Measurements from ENCODE around the gene PALLD. TPM values are rescaled to one million over a fixed set of nuclear protein-coding genes. Genes with fewer than 3 reads are reported as not detected.
A peak's percentile ranks its signal among the peaks of the same experiment; 100 is the strongest.

The PALLD gene
- total RNA-seq, 3 donors from 2014 or later: 112 to 663 (median 150) TPM

GRCh38 chr4:168504526-168504925 is 7.7 kb downstream of the PALLD start:
- TF ChIP-seq, protein P1, sequence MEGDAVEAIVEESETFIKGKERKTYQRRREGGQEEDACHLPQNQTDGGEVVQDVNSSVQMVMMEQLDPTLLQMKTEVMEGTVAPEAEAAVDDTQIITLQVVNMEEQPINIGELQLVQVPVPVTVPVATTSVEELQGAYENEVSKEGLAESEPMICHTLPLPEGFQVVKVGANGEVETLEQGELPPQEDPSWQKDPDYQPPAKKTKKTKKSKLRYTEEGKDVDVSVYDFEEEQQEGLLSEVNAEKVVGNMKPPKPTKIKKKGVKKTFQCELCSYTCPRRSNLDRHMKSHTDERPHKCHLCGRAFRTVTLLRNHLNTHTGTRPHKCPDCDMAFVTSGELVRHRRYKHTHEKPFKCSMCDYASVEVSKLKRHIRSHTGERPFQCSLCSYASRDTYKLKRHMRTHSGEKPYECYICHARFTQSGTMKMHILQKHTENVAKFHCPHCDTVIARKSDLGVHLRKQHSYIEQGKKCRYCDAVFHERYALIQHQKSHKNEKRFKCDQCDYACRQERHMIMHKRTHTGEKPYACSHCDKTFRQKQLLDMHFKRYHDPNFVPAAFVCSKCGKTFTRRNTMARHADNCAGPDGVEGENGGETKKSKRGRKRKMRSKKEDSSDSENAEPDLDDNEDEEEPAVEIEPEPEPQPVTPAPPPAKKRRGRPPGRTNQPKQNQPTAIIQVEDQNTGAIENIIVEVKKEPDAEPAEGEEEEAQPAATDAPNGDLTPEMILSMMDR (IDR thresholded peaks at IDR 0.05): no peak
- no peaks in the 10 kb centered on the region for H3K4me1 ChIP-seq (ENCODE audit: low read depth)
- no peaks in the 10 kb centered on the region for H3K36me3 ChIP-seq (ENCODE audit: low read depth)
- no peak for DNase-seq
- H3K9me3 ChIP-seq: no peaks in the 10 kb centered on the region
- no peak overlapping the region for H3K4me3 ChIP-seq
- intact Hi-C loops (cut with DNase I, micrococcal nuclease): no loop called here
- no peak for ATAC-seq

DNA sequence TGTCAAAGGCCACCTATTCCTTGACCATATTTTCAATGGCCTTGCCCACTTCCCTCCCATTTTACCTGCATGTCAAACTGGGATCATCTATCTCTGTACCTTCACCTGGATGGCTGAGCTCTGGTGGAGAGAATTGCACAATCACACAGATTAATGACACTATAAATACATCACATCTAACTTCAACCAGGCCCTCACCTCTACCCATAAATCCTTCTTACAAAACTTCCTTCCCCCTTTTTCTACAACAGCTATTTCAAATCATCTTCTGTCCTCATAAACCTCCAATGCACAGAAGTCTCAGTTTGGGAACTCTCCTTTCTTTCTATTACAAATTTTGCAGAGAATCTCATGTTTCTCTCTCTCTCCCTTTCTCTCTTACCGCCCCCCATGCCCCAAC is 9.2 kb downstream of the PALLD start:
- ATAC-seq (no peak), DNase-seq (no peak)
- Histone ChIP-seq H3K9me3 (no peaks in the 10 kb centered on the region), H3K4me1 (ENCODE audit: low read depth) (no peaks in the 10 kb centered on the region), H3K36me3 (ENCODE audit: low read depth) (no peaks in the 10 kb centered on the region), H3K4me3 (no peak overlapping the region)
- intact Hi-C loops (cut with DNase I, micrococcal nuclease): no loop called here
- TF ChIP-seq, protein P1 (IDR thresholded peaks at IDR 0.05): no peak

DNA sequence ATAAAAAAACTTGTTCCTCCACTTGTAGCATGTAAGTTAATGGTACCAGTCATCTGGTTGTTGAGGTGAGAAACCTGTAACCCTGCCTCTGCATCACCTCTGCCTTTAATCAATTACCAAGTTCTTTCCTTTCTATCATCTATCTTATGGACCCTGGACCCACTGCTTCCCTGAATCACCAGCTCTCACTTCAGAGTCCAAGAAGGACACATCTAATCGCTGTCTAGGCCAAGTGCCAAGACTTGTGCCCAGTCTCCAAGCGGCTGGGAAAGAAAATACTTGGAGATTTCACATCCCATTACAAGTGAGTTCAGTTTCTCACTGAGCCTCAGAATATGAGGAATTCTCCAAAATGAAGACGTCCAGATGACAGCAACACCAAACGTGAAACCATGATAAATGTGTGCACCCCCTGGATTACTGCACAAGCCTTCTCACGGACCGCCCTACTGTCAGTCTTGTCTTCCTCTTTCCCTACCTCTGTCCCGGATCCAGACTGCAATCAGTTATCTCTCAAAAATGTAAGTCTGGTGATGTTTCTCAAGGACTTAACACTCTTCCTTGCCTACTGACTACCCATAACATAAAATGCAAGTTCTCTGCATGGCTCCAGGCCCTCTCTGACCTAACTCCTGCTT is 10.4 kb downstream of the PALLD start:
- Histone ChIP-seq H3K9me3 (no peaks in the 10 kb centered on the region), H3K4me1 (ENCODE audit: low read depth) (no peaks in the 10 kb centered on the region), H3K4me3 (no peak overlapping the region), H3K36me3 (ENCODE audit: low read depth) (no peaks in the 10 kb centered on the region)
- ATAC-seq (peak; percentile 75), DNase-seq (no peak)
- intact Hi-C loops (cut with DNase I, micrococcal nuclease): no loop called here
- TF ChIP-seq, protein P1 (IDR thresholded peaks at IDR 0.05): no peak

GRCh38 chr4:168508683-168509082 is 11.8 kb downstream of the PALLD start:
- no peak for ATAC-seq
- intact Hi-C loops (cut with DNase I, micrococcal nuclease): no loop called here

GRCh38 chr4:168509786-168510185 is 12.9 kb downstream of the PALLD start:
- Histone ChIP-seq H3K9me3 (no peaks in the 10 kb centered on the region), H3K4me3 (no peak overlapping the region), H3K4me1 (ENCODE audit: low read depth) (no peaks in the 10 kb centered on the region), H3K36me3 (ENCODE audit: low read depth) (no peaks in the 10 kb centered on the region)
- ATAC-seq: peak; percentile 21
- intact Hi-C loops (cut with DNase I, micrococcal nuclease): no loop called here
- TF ChIP-seq, protein P1 (IDR thresholded peaks at IDR 0.05): no peak
- DNase-seq: no peak

More at GRCh38 chr4:168508683-168509082, 11.8 kb downstream of the PALLD start:
- H3K4me3 ChIP-seq: no peak overlapping the region
- DNase-seq: no peak
- TF ChIP-seq, protein P1 (IDR thresholded peaks at IDR 0.05): no peak
- no peaks in the 10 kb centered on the region for H3K36me3 ChIP-seq (ENCODE audit: low read depth)
- H3K9me3 ChIP-seq: no peaks in the 10 kb centered on the region
- H3K4me1 ChIP-seq (ENCODE audit: low read depth): no peaks in the 10 kb centered on the region

Data from mucosa of descending colon (tissue), 3 donors.